Mesendoderm (in vitro differentiated cells): ENCODE measurements around the gene UXS1.

ENCODE experiments used
- DNase-seq: peaks from one replicate; pipeline ENCODE4 v3.0.0; 2013
- H2AK5ac ChIP-seq: 2 replicates; pipeline ENCODE4 v1.6.1; 2013; ENCODE audit warnings: low read length, inconsistent platforms
- H2BK120ac ChIP-seq: 2 replicates; pipeline ENCODE4 v1.6.1; 2013; ENCODE audit warnings: low read depth, mild to moderate bottlenecking, low read length, moderate library complexity, mixed read lengths
- H2BK15ac ChIP-seq: replicated peaks from 2 replicates; pipeline ENCODE4 v1.6.1; 2013; ENCODE audit warnings: low read depth, mild to moderate bottlenecking, moderate library complexity
- H2BK5ac ChIP-seq: 2 replicates; pipeline ENCODE4 v1.6.1; 2013; ENCODE audit warnings: low read length, inconsistent platforms
- H3K18ac ChIP-seq: 2 replicates; pipeline ENCODE4 v1.6.1; 2013; ENCODE audit warnings: mild to moderate bottlenecking, low read length, mixed read lengths
- H3K23ac ChIP-seq: one replicate; pipeline ENCODE4 v1.6.1; 2013; ENCODE audit warnings: low read length
- H3K27ac ChIP-seq: 2 replicates; pipeline ENCODE4 v1.5.1; 2013; ENCODE audit warnings: low read depth, mild to moderate bottlenecking, inconsistent platforms, low read length, moderate library complexity
- H3K27me3 ChIP-seq: 2 replicates; pipeline ENCODE4 v1.6.1; 2013; ENCODE audit warnings: low read length, control low read depth, mild to moderate bottlenecking, inconsistent platforms; ENCODE audit not compliant: insufficient read depth, poor library complexity
- H3K36me3 ChIP-seq: 2 replicates; pipeline ENCODE4 v1.6.1; 2013; ENCODE audit warnings: low read length, inconsistent platforms; ENCODE audit not compliant: control insufficient read depth, insufficient read depth
- H3K4ac ChIP-seq: one replicate; pipeline ENCODE4 v1.6.1; 2013; ENCODE audit warnings: low read depth, mild to moderate bottlenecking, low read length, moderate library complexity
- H3K4me1 ChIP-seq: 2 replicates; pipeline ENCODE4 v1.6.1; 2013; ENCODE audit warnings: low read depth, low read length, inconsistent platforms; ENCODE audit not compliant: control insufficient read depth
- H3K4me2 ChIP-seq: 2 replicates; pipeline ENCODE4 v1.6.1; 2013; ENCODE audit warnings: low read length
- H3K4me3 ChIP-seq: 2 replicates; pipeline ENCODE4 v1.5.1; 2013; ENCODE audit warnings: mild to moderate bottlenecking, low read length
- H3K56ac ChIP-seq: one replicate; pipeline ENCODE4 v1.6.1; 2013; ENCODE audit warnings: low read length
- H3K79me1 ChIP-seq: 2 replicates; pipeline ENCODE4 v1.6.1; 2013; ENCODE audit warnings: low read length, inconsistent platforms
- H3K79me2 ChIP-seq: 2 replicates; pipeline ENCODE4 v1.6.1; 2013; ENCODE audit warnings: mild to moderate bottlenecking, low read length; ENCODE audit not compliant: control insufficient read depth, insufficient read depth
- H3K9ac ChIP-seq: 2 replicates; pipeline ENCODE4 v1.6.1; 2013; ENCODE audit warnings: low read length, inconsistent platforms
- H4K5ac ChIP-seq: one replicate; pipeline ENCODE4 v1.6.1; 2013; ENCODE audit warnings: low read length
- H4K8ac ChIP-seq: one replicate; pipeline ENCODE4 v1.6.1; 2013; ENCODE audit warnings: low read depth, mild to moderate bottlenecking, control low read depth, low read length, moderate library complexity
- WGBS: extraction: QIAGEN DNeasy Blood & Tissue Kit; methylation state at CpG from one replicate; pipeline ENCODE4 v1.1.7; 2013; ENCODE audit warnings: low lambda C conversion rate, missing lambda C conversion rate; ENCODE audit not compliant: insufficient coverage; ENCODE audit errors: extremely low coverage; 5-methylcytosine and 5-hydroxymethylcytosine counted together

Gene UXS1

GRCh38 chr2:106111882-106112571 lies 82.1 kb downstream of the UXS1 start:
- no peak for DNase-seq
- no peak overlapping the region for H2BK120ac ChIP-seq
- H2BK15ac ChIP-seq: no peak overlapping the region
- no peak overlapping the region for H3K4ac ChIP-seq
- no peak overlapping the region for H4K8ac ChIP-seq
- no peak overlapping the region for H3K23ac ChIP-seq
- no peak overlapping the region for H3K4me2 ChIP-seq
- no peak overlapping the region for H3K27ac ChIP-seq
- no peak overlapping the region for H3K9ac ChIP-seq
- H3K27me3 ChIP-seq: no peaks in the 10 kb centered on the region
- no peak overlapping the region for H3K56ac ChIP-seq
- H4K5ac ChIP-seq: no peak overlapping the region
- no peak overlapping the region for H2BK5ac ChIP-seq
- no peak overlapping the region for H3K4me3 ChIP-seq
- H3K4me1 ChIP-seq: no peaks in the 10 kb centered on the region
- no peaks in the 10 kb centered on the region for H3K79me2 ChIP-seq
- WGBS: no CpG with 5 or more reads among the region's 14 CpGs
- no peaks in the 10 kb centered on the region for H3K36me3 ChIP-seq
- no peak overlapping the region for H3K18ac ChIP-seq
- H3K79me1 ChIP-seq: peaks cover 2% of the 10 kb centered on the region
- H2AK5ac ChIP-seq: no peak overlapping the region

- Histone ChIP-seq H3K9ac (no peak overlapping the region), H3K27ac (no peak overlapping the region), H3K27me3 (no peaks in the 10 kb centered on the region), H2BK5ac (no peak overlapping the region), H3K23ac (no peak overlapping the region), H4K8ac (no peak overlapping the region), H2AK5ac (no peak overlapping the region), H3K4me1 (no peaks in the 10 kb centered on the region), H3K79me2 (no peaks in the 10 kb centered on the region), H2BK15ac (no peak overlapping the region), H3K36me3 (no peaks in the 10 kb centered on the region), H3K79me1 (no peaks in the 10 kb centered on the region), H2BK120ac (no peak overlapping the region), H3K56ac (no peak overlapping the region), H3K4ac (no peak overlapping the region), H3K4me3 (no peak overlapping the region), H4K5ac (no peak overlapping the region), H3K4me2 (no peak overlapping the region), H3K18ac (no peak overlapping the region)
- no peak for DNase-seq
- no CpG with 5 or more reads among the region's 13 CpGs for WGBS
Observed at GRCh38 chr2:106109675-106110424, 84.3 kb downstream of the UXS1 start.

GRCh38 chr2:106108791-106109190 lies 85.3 kb downstream of the UXS1 start:
- H3K4me1 ChIP-seq: no peaks in the 10 kb centered on the region
- no peak for DNase-seq
- no peak overlapping the region for H2BK120ac ChIP-seq
- no peak overlapping the region for H3K56ac ChIP-seq
- H3K18ac ChIP-seq: no peak overlapping the region
- no peak overlapping the region for H3K9ac ChIP-seq
- no peak overlapping the region for H4K8ac ChIP-seq
- H3K79me2 ChIP-seq: no peaks in the 10 kb centered on the region
- no CpG with 5 or more reads among the region's 7 CpGs for WGBS
- H3K79me1 ChIP-seq: no peaks in the 10 kb centered on the region
- no peak overlapping the region for H3K27ac ChIP-seq
- no peak overlapping the region for H2AK5ac ChIP-seq
- no peak overlapping the region for H2BK5ac ChIP-seq
- no peaks in the 10 kb centered on the region for H3K27me3 ChIP-seq
- no peak overlapping the region for H3K4me3 ChIP-seq
- no peak overlapping the region for H2BK15ac ChIP-seq
- no peak overlapping the region for H3K4ac ChIP-seq
- H3K23ac ChIP-seq: no peak overlapping the region
- no peak overlapping the region for H4K5ac ChIP-seq
- H3K4me2 ChIP-seq: no peak overlapping the region
- H3K36me3 ChIP-seq: no peaks in the 10 kb centered on the region

- Histone ChIP-seq H3K79me2 (no peaks in the 10 kb centered on the region), H3K4me3 (no peak overlapping the region), H2AK5ac (no peak overlapping the region), H3K4ac (no peak overlapping the region), H3K23ac (no peak overlapping the region), H3K27me3 (no peaks in the 10 kb centered on the region), H4K5ac (no peak overlapping the region), H2BK15ac (no peak overlapping the region), H3K27ac (no peak overlapping the region), H3K4me2 (no peak overlapping the region), H3K36me3 (no peaks in the 10 kb centered on the region), H4K8ac (no peak overlapping the region), H3K9ac (no peak overlapping the region), H3K79me1 (no peaks in the 10 kb centered on the region), H2BK120ac (no peak overlapping the region), H2BK5ac (no peak overlapping the region), H3K56ac (no peak overlapping the region), H3K4me1 (no peaks in the 10 kb centered on the region), H3K18ac (no peak overlapping the region)
- WGBS: no CpG with 5 or more reads among the region's 6 CpGs
- no peak for DNase-seq
Observed at GRCh38 chr2:106108351-106108750, 85.8 kb downstream of the UXS1 start.

GRCh38 chr2:106107509-106108131 lies 86.5 kb downstream of the UXS1 start:
- Histone ChIP-seq H4K8ac (no peak overlapping the region), H3K4me2 (no peak overlapping the region), H3K56ac (no peak overlapping the region), H3K23ac (no peak overlapping the region), H2BK5ac (no peak overlapping the region), H3K79me1 (no peaks in the 10 kb centered on the region), H3K27ac (no peak overlapping the region), H3K79me2 (no peaks in the 10 kb centered on the region), H3K27me3 (no peaks in the 10 kb centered on the region), H3K36me3 (no peaks in the 10 kb centered on the region), H3K4ac (no peak overlapping the region), H2AK5ac (no peak overlapping the region), H2BK120ac (no peak overlapping the region), H3K9ac (no peak overlapping the region), H2BK15ac (no peak overlapping the region), H4K5ac (no peak overlapping the region), H3K18ac (no peak overlapping the region), H3K4me3 (no peak overlapping the region), H3K4me1 (no peaks in the 10 kb centered on the region)
- WGBS: no CpG with 5 or more reads among the region's 14 CpGs
- no peak for DNase-seq
